Fibroblast of mammary gland (primary cell): ENCODE data around the gene SLC27A6.
"Not testable (repeated sequence)": the region's sequence is repeated elsewhere in the genome, so short reads cannot be mapped to it uniquely, and the experiment has no call there.

ENCODE experiments used
- DNase-seq: peaks from one replicate; pipeline ENCODE4 v3.0.0-alpha.2; 2010; ENCODE audit warnings: low read depth
- H3K4me3 ChIP-seq: 2 replicates; pipeline ENCODE4 v1.5.1; 2011; ENCODE audit warnings: low read depth, mild to moderate bottlenecking, low read length, moderate library complexity; ENCODE audit not compliant: control insufficient read depth
- CTCF ChIP-seq: conservative IDR thresholded peaks from 2 replicates; pipeline ENCODE4 v1.5.1; 2011; ENCODE audit warnings: low read depth, low read length, inconsistent platforms; ENCODE audit not compliant: control insufficient read depth, insufficient read depth

Gene SLC27A6

GRCh38 chr5:128965011-128965637, at the start of gene SLC27A6:
TSS of gene SLC27A6 (plus strand) at chr5:128965488. CDS start at chr5:128966138, 650 bp downstream.
- H3K4me3 ChIP-seq, result peak within 1 kb of the TSS; percentile 42
- peak; percentile 10 for DNase-seq
- no peak for TF ChIP-seq CTCF

GRCh38 chr5:128919542-128919941, 45.7 kb upstream of the SLC27A6 start:
- no peak for TF ChIP-seq CTCF
- no peak overlapping the region for H3K4me3 ChIP-seq
- no peak for DNase-seq

GRCh38 chr5:128920345-128921215, 44.7 kb upstream of the SLC27A6 start:
- no peak for TF ChIP-seq CTCF
- peak; percentile 93 for DNase-seq
- no peak overlapping the region for H3K4me3 ChIP-seq

GRCh38 chr5:128924299-128924698, 41.0 kb upstream of the SLC27A6 start:
- no peak overlapping the region for H3K4me3 ChIP-seq
- no peak for TF ChIP-seq CTCF
- DNase-seq, result no peak

GRCh38 chr5:128925973-128926372, 39.3 kb upstream of the SLC27A6 start:
- H3K4me3 ChIP-seq, result no peak overlapping the region
- DNase-seq, result no peak
- TF ChIP-seq CTCF, result no peak

GRCh38 chr5:128927644-128928043, 37.6 kb upstream of the SLC27A6 start:
- H3K4me3 ChIP-seq, result no peak overlapping the region
- no peak for TF ChIP-seq CTCF
- DNase-seq, result peak; percentile 3

- H3K4me3 ChIP-seq, result not testable (repeated sequence)
Observed at GRCh38 chr5:128932232-128932631, 33.1 kb upstream of the SLC27A6 start.

GRCh38 chr5:128943100-128943499, 22.2 kb upstream of the SLC27A6 start:
- H3K4me3 ChIP-seq, DNase-seq: not testable (repeated sequence)

More at GRCh38 chr5:128932232-128932631, 33.1 kb upstream of the SLC27A6 start:
- DNase-seq, result not testable (repeated sequence)
